Uterus (tissue), 4 donors: ENCODE results near the gene SCNN1B. TPM values are rescaled to one million over a fixed set of nuclear protein-coding genes. Genes with fewer than 3 reads are reported as not detected.

Experiments
- DNase-seq, 2 donors: peaks; one replicate each; pipeline ENCODE4 v3.0.0-alpha.2; 2019 to 2020
- H3K27ac ChIP-seq, 2 donors: fragments of 200-600 bp; sonication (generic); 1 replicate in 1 of 2; 2 replicates in 1 of 2; pipeline ENCODE4 v1.5.1; 2016 to 2018
- H3K27me3 ChIP-seq, 2 donors: fragments of 200-600 bp; sonication (generic); one replicate each; pipeline ENCODE4 v1.5.1; 2018 to 2019; ENCODE audit warnings: control low read depth in 1 of 2
- H3K36me3 ChIP-seq, 2 donors: fragments of 200-600 bp; sonication (generic); one replicate each; pipeline ENCODE4 v1.5.1; 2019; ENCODE audit warnings: control low read depth in 1 of 2
- H3K4me1 ChIP-seq, 2 donors: fragments of 200-600 bp; sonication (generic); one replicate each; pipeline ENCODE4 v1.5.1; 2018 to 2019; ENCODE audit warnings: control low read depth in 1 of 2
- H3K4me3 ChIP-seq, 2 donors: fragments of 200-600 bp; sonication (generic); 1 replicate in 1 of 2; 2 replicates in 1 of 2; pipeline ENCODE4 v1.5.1; 2018 to 2019; ENCODE audit warnings: mild to moderate bottlenecking in 1 of 2
- H3K9me3 ChIP-seq, 2 donors: fragments of 200-600 bp; sonication (generic); one replicate each; pipeline ENCODE4 v1.5.1; 2019; ENCODE audit warnings: control low read depth in 1 of 2
- POLR2A ChIP-seq, 2 donors: fragments of 450-650 bp; IDR thresholded peaks; one replicate each; pipeline ENCODE4 v1.6.1; 2016; ENCODE audit warnings: antibody characterized with exemption in 2 of 2, mild to moderate bottlenecking in 1 of 2, moderate library complexity in 1 of 2
- intact Hi-C: fragments of 100-400 bp; cut with DNase I; formaldehyde crosslinking; loops from one replicate; pipeline ENCODE4 v1.15.1; 2023; ENCODE audit warnings: low total_unique reads
- total RNA-seq, 4 donors: library from RNA; depleted of rRNA in 3 of 4; stranded (reverse); fragments of >200 nt in 3 of 4; gene quantifications; one replicate each; pipeline versions ENCODE4 v1.1.0 to v1.2.4, GENCODE V29; 2014 to 2023
- TF ChIP-seq, protein P1 (sequence below), 4 experiments: fragments of 200-600 bp in 2 of 4; fragments of 450-650 bp in 2 of 4; sonication (generic) in 2 of 4; IDR thresholded peaks; one replicate each; pipeline ENCODE4 v1.5.1; 2016 to 2019; ENCODE audit warnings: antibody characterized with exemption in 4 of 4, mild to moderate bottlenecking in 2 of 4, moderate library complexity in 1 of 4
- donor health status: DM: yes; HTN: yes; CAD: no.

The SCNN1B gene
- total RNA-seq, 4 donors from 2014 or later: 0.14 to 9.6 (median 1.9) TPM

GRCh38 chr16:23351360-23351759 lies 49.3 kb downstream of the SCNN1B start:
- no peak for TF ChIP-seq POLR2A (IDR thresholded peaks at IDR 0.05)
- TF ChIP-seq, protein P1, sequence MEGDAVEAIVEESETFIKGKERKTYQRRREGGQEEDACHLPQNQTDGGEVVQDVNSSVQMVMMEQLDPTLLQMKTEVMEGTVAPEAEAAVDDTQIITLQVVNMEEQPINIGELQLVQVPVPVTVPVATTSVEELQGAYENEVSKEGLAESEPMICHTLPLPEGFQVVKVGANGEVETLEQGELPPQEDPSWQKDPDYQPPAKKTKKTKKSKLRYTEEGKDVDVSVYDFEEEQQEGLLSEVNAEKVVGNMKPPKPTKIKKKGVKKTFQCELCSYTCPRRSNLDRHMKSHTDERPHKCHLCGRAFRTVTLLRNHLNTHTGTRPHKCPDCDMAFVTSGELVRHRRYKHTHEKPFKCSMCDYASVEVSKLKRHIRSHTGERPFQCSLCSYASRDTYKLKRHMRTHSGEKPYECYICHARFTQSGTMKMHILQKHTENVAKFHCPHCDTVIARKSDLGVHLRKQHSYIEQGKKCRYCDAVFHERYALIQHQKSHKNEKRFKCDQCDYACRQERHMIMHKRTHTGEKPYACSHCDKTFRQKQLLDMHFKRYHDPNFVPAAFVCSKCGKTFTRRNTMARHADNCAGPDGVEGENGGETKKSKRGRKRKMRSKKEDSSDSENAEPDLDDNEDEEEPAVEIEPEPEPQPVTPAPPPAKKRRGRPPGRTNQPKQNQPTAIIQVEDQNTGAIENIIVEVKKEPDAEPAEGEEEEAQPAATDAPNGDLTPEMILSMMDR (IDR thresholded peaks at IDR 0.05): no peak

GRCh38 chr16:23353440-23353839 lies 51.3 kb downstream of the SCNN1B start:
- TF ChIP-seq POLR2A (IDR thresholded peaks at IDR 0.05): no peak
- TF ChIP-seq, protein P1 (IDR thresholded peaks at IDR 0.05): no peak
- no peaks in the 10 kb centered on the region for H3K36me3 ChIP-seq
- H3K4me3 ChIP-seq: no peak overlapping the region
- no peaks in the 10 kb centered on the region for H3K4me1 ChIP-seq
- intact Hi-C loops: no loop called here
- no peaks in the 10 kb centered on the region for H3K27me3 ChIP-seq
- no peak overlapping the region for H3K27ac ChIP-seq
- DNase-seq: no peak
- no peaks in the 10 kb centered on the region for H3K9me3 ChIP-seq

More at GRCh38 chr16:23351360-23351759, 49.3 kb downstream of the SCNN1B start:
- Histone ChIP-seq H3K36me3 (no peaks in the 10 kb centered on the region), H3K27ac (no peak overlapping the region), H3K4me1 (no peaks in the 10 kb centered on the region), H3K27me3 (no peaks in the 10 kb centered on the region), H3K9me3 (no peaks in the 10 kb centered on the region), H3K4me3 (no peak overlapping the region)
- intact Hi-C loops: no loop called here
- no peak for DNase-seq

GRCh38 chr16:23354246-23354645 lies 52.1 kb downstream of the SCNN1B start:
- Histone ChIP-seq H3K4me3 (no peak overlapping the region), H3K27ac (no peak overlapping the region), H3K9me3 (no peaks in the 10 kb centered on the region), H3K36me3 (no peaks in the 10 kb centered on the region), H3K27me3 (no peaks in the 10 kb centered on the region), H3K4me1 (no peaks in the 10 kb centered on the region)
- TF ChIP-seq POLR2A (IDR thresholded peaks at IDR 0.05): no peak
- TF ChIP-seq, protein P1 (IDR thresholded peaks at IDR 0.05): no peak
- intact Hi-C loops: no loop called here
- no peak for DNase-seq

DNA sequence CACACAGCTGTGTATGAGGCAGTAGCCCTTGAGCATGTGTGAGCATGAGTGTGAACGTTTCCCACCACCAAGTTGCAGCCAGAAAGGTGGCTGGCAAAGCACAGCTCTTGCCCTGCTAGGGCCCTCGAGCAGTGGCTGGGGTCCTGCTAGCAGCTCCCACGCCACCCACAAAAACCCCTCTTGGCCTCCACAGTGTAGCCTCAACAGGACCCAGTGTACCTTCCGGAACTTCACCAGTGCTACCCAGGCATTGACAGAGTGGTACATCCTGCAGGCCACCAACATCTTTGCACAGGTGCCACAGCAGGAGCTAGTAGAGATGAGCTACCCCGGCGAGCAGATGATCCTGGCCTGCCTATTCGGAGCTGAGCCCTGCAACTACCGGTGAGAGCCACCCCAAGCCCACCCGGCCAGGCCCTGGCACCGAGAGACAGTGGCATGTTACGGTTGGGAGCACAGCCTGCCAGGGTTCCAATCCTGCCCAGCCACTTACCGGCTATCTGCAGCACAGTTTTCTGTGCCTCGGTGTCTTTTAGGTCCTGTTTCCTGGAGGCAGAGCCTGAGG lies 53.1 kb downstream of the SCNN1B start:
- no peaks in the 10 kb centered on the region for H3K9me3 ChIP-seq
- H3K27ac ChIP-seq: no peak overlapping the region
- intact Hi-C loops: no loop called here
- H3K4me3 ChIP-seq: no peak overlapping the region
- no peaks in the 10 kb centered on the region for H3K4me1 ChIP-seq
- no peak for TF ChIP-seq POLR2A (IDR thresholded peaks at IDR 0.05)
- TF ChIP-seq, protein P1 (IDR thresholded peaks at IDR 0.05): no peak
- H3K27me3 ChIP-seq: no peaks in the 10 kb centered on the region
- no peak for DNase-seq
- no peaks in the 10 kb centered on the region for H3K36me3 ChIP-seq

- Histone ChIP-seq H3K27ac (no peak overlapping the region), H3K27me3 (no peaks in the 10 kb centered on the region), H3K4me3 (no peak overlapping the region), H3K36me3 (no peaks in the 10 kb centered on the region), H3K4me1 (no peaks in the 10 kb centered on the region), H3K9me3 (no peaks in the 10 kb centered on the region)
- DNase-seq: no peak
- intact Hi-C loops: no loop called here
- TF ChIP-seq, protein P1 (IDR thresholded peaks at IDR 0.05): no peak
- TF ChIP-seq POLR2A (IDR thresholded peaks at IDR 0.05): no peak
Measured at GRCh38 chr16:23356941-23357340, 54.8 kb downstream of the SCNN1B start.
